ENCODE measurements around the gene CAMTA1. TPM values are rescaled to one million over a fixed set of nuclear protein-coding genes. Genes with fewer than 3 reads are reported as not detected.

CAMTA1 gene
- polyA plus RNA-seq, 1 experiment: 64.9 TPM

GRCh38 chr1:7393136-7393535 lies 607.9 kb downstream of the CAMTA1 start:
- POLR2A ChIA-PET: interaction anchor here (0.7 kb wide), 2 partner anchors 8 to 130 kb away, joined by 3 read pairs; no protein-coding TSS in a partner anchor
- Histone ChIP-seq H3K4me3 (ENCODE audit: low read depth, low read length) (no peak overlapping the region), H3K27me3 (ENCODE audit: control insufficient read depth, insufficient read depth, low read length) (no peaks in the 10 kb centered on the region), H3K27ac (ENCODE audit: low read depth, low read length) (no peak overlapping the region), H3K9me3 (ENCODE audit: control insufficient read depth, insufficient read depth, low read length) (peaks cover 5% of the 10 kb centered on the region)
- DNase-seq (ENCODE audit: low read depth, low spot score): no peak
- CTCF ChIA-PET: no interaction called here
- TF ChIP-seq CTCF (IDR thresholded peaks at IDR 0.05; ENCODE audit: low read depth, low read length): no peak

GRCh38 chr1:7395251-7395650 lies 610.0 kb downstream of the CAMTA1 start:
- ChIA-PET CTCF (no interaction called here), POLR2A (no interaction called here)
- peaks cover 8% of the 10 kb centered on the region for H3K9me3 ChIP-seq (ENCODE audit: control insufficient read depth, insufficient read depth, low read length)
- DNase-seq (ENCODE audit: low read depth, low spot score): no peak
- TF ChIP-seq CTCF (IDR thresholded peaks at IDR 0.05; ENCODE audit: low read depth, low read length): no peak
- no peaks in the 10 kb centered on the region for H3K27me3 ChIP-seq (ENCODE audit: control insufficient read depth, insufficient read depth, low read length)
- H3K27ac ChIP-seq (ENCODE audit: low read depth, low read length): no peak overlapping the region
- no peak overlapping the region for H3K4me3 ChIP-seq (ENCODE audit: low read depth, low read length)

- Histone ChIP-seq H3K27me3 (ENCODE audit: control insufficient read depth, insufficient read depth, low read length) (no peaks in the 10 kb centered on the region), H3K4me3 (ENCODE audit: low read depth, low read length) (no peak overlapping the region), H3K27ac (ENCODE audit: low read depth, low read length) (no peak overlapping the region), H3K9me3 (ENCODE audit: control insufficient read depth, insufficient read depth, low read length) (peaks cover 10% of the 10 kb centered on the region)
- POLR2A ChIA-PET: no interaction called here
- no peak for TF ChIP-seq CTCF (IDR thresholded peaks at IDR 0.05; ENCODE audit: low read depth, low read length)
- DNase-seq (ENCODE audit: low read depth, low spot score): no peak
- CTCF ChIA-PET: no interaction called here
Observed at GRCh38 chr1:7398982-7399381, 613.7 kb downstream of the CAMTA1 start.

GRCh38 chr1:7399514-7400125 lies 614.4 kb downstream of the CAMTA1 start:
- Histone ChIP-seq H3K27me3 (ENCODE audit: control insufficient read depth, insufficient read depth, low read length) (no peaks in the 10 kb centered on the region), H3K4me3 (ENCODE audit: low read depth, low read length) (no peak overlapping the region), H3K9me3 (ENCODE audit: control insufficient read depth, insufficient read depth, low read length) (peaks cover 10% of the 10 kb centered on the region), H3K27ac (ENCODE audit: low read depth, low read length) (no peak overlapping the region)
- no peak for DNase-seq (ENCODE audit: low read depth, low spot score)
- CTCF ChIA-PET: interaction anchor here (1.2 kb wide), 1 partner anchor 54 kb away, joined by 3 read pairs; no protein-coding TSS in a partner anchor
- no peak for TF ChIP-seq CTCF (IDR thresholded peaks at IDR 0.05; ENCODE audit: low read depth, low read length)
- POLR2A ChIA-PET: no interaction called here

- CTCF ChIA-PET: interaction anchor here (0.5 to 1.2 kb wide), 2 partner anchors 8 to 53 kb away, joined by 3 to 4 read pairs; no protein-coding TSS in a partner anchor
- no peak overlapping the region for H3K4me3 ChIP-seq (ENCODE audit: low read depth, low read length)
- TF ChIP-seq CTCF (IDR thresholded peaks at IDR 0.05; ENCODE audit: low read depth, low read length): no peak
- POLR2A ChIA-PET: no interaction called here
- no peak for DNase-seq (ENCODE audit: low read depth, low spot score)
- peaks cover 5% of the 10 kb centered on the region for H3K9me3 ChIP-seq (ENCODE audit: control insufficient read depth, insufficient read depth, low read length)
- no peaks in the 10 kb centered on the region for H3K27me3 ChIP-seq (ENCODE audit: control insufficient read depth, insufficient read depth, low read length)
- H3K27ac ChIP-seq (ENCODE audit: low read depth, low read length): no peak overlapping the region
Observed at GRCh38 chr1:7400566-7400965, 615.3 kb downstream of the CAMTA1 start.
